HS-5 (cell line): ENCODE results near the gene TRAF5.
A peak's percentile ranks its signal among the peaks of the same experiment; 100 is the strongest.
"Not testable (repeated sequence)": the region's sequence is repeated elsewhere in the genome, so short reads cannot be mapped to it uniquely, and the experiment has no call there.

Experiments used
- DNase-seq: peaks from one replicate; pipeline ENCODE4 v3.0.0-alpha.2; 2012; ENCODE audit warnings: low read depth

Gene TRAF5

GRCh38 chr1:211378844-211379243 lies 52.2 kb downstream of the TRAF5 start:
- DNase-seq: peak; percentile 33

- DNase-seq: no peak
Measured at GRCh38 chr1:211379446-211379845, 52.8 kb downstream of the TRAF5 start.

- DNase-seq: no peak
Measured at GRCh38 chr1:211381481-211382181, 55.0 kb downstream of the TRAF5 start.

- DNase-seq: no peak
Measured at GRCh38 chr1:211382182-211382713, 55.6 kb downstream of the TRAF5 start.

GRCh38 chr1:211382714-211383480 lies 56.3 kb downstream of the TRAF5 start:
- DNase-seq: peak; percentile 72

GRCh38 chr1:211384524-211384923 lies 57.9 kb downstream of the TRAF5 start:
- no peak for DNase-seq

- no peak for DNase-seq
Measured at GRCh38 chr1:211386921-211387320, 60.3 kb downstream of the TRAF5 start.

GRCh38 chr1:211390829-211391228 lies 64.2 kb downstream of the TRAF5 start:
- DNase-seq: not testable (repeated sequence)

GRCh38 chr1:211393203-211393602 lies 66.6 kb downstream of the TRAF5 start:
- DNase-seq: no peak

- DNase-seq: not testable (repeated sequence)
Measured at GRCh38 chr1:211398266-211398930, 71.8 kb downstream of the TRAF5 start.

GRCh38 chr1:211399851-211400393 lies 73.3 kb downstream of the TRAF5 start:
- DNase-seq: not testable (repeated sequence)

GRCh38 chr1:211401751-211402150 lies 75.1 kb downstream of the TRAF5 start:
- not testable (repeated sequence) for DNase-seq

- not testable (repeated sequence) for DNase-seq
Measured at GRCh38 chr1:211406086-211406485, 79.5 kb downstream of the TRAF5 start.

GRCh38 chr1:211407749-211408148 lies 81.1 kb downstream of the TRAF5 start:
- DNase-seq: not testable (repeated sequence)

- no peak for DNase-seq
Measured at GRCh38 chr1:211411639-211412038, 85.0 kb downstream of the TRAF5 start.

GRCh38 chr1:211415700-211416099 lies 89.1 kb downstream of the TRAF5 start:
- no peak for DNase-seq

- DNase-seq: not testable (repeated sequence)
Measured at GRCh38 chr1:211416246-211416627, 89.6 kb downstream of the TRAF5 start.

GRCh38 chr1:211416628-211417323 lies 90.1 kb downstream of the TRAF5 start:
- peak; percentile 65 for DNase-seq

GRCh38 chr1:211420389-211420788 lies 93.8 kb downstream of the TRAF5 start:
- DNase-seq: no peak

GRCh38 chr1:211420845-211421454 lies 94.3 kb downstream of the TRAF5 start:
- peak; percentile 25 for DNase-seq

GRCh38 chr1:211424018-211424417 lies 97.4 kb downstream of the TRAF5 start:
- DNase-seq: no peak
